Activated T-helper 2 cell treated with anti-CD3 and anti-CD28 coated beads, Interferon-gamma antibody, Interleukin-2, Interleukin-4, amounts not matched to agents 10 μg/mL and 5 μg/mL and 100 μg/mL, durations not matched to agents 14 hours and 24 hours and 36 hours (primary cell): ENCODE results near the gene ITGB3BP. TPM values are rescaled to one million over a fixed set of nuclear protein-coding genes. Genes with fewer than 3 reads are reported as not detected.
"Not testable (repeated sequence)": the region's sequence is repeated elsewhere in the genome, so short reads cannot be mapped to it uniquely, and the experiment has no call there.

Source experiments
- DNase-seq: peaks from one replicate; pipeline ENCODE4 v3.0.0; 2021; ENCODE audit warnings: low spot score
- H3K27ac Mint-ChIP-seq: one replicate; pipeline ENCODE4 v1.8.0; 2021; ENCODE audit warnings: mixed read lengths
- H3K27me3 Mint-ChIP-seq: one replicate; pipeline ENCODE4 v1.8.0; 2021; ENCODE audit warnings: low read depth, mixed read lengths
- H3K36me3 Mint-ChIP-seq: one replicate; pipeline ENCODE4 v1.8.0; 2021; ENCODE audit warnings: low read depth, mixed read lengths
- H3K4me1 Mint-ChIP-seq: one replicate; pipeline ENCODE4 v1.8.0; 2021; ENCODE audit warnings: low read depth, mixed read lengths
- H3K4me3 Mint-ChIP-seq: one replicate; pipeline ENCODE4 v1.8.0; 2021; ENCODE audit warnings: low read depth, mild to moderate bottlenecking, moderate library complexity, mixed read lengths
- H3K9me3 Mint-ChIP-seq: one replicate; pipeline ENCODE4 v1.8.0; 2021; ENCODE audit warnings: mixed read lengths
- intact Hi-C: fragments of 100-400 bp; cut with micrococcal nuclease; formaldehyde crosslinking; loops from one replicate; pipeline ENCODE4 v1.15.1; 2023
- total RNA-seq: library from RNA; stranded (reverse); gene quantifications from 2 replicates; pipeline ENCODE4 v1.2.3, GENCODE V29; 2022

Gene ITGB3BP, protein sequence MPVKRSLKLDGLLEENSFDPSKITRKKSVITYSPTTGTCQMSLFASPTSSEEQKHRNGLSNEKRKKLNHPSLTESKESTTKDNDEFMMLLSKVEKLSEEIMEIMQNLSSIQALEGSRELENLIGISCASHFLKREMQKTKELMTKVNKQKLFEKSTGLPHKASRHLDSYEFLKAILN
- 49.3 and 52.2 TPM in 2 replicates for total RNA-seq

GRCh38 chr1:63522891-63523728, at the start of gene ITGB3BP, which contains the start of gene EFCAB7:
ITGB3BP (minus strand) TSS chr1:63523225; CDS start chr1:63523133, 92 bp downstream.
EFCAB7 (plus strand) TSS chr1:63523525; CDS start chr1:63525573, 2,048 bp downstream.
- H3K27ac Mint-ChIP-seq, result peak within 1 kb of the TSS; percentile 98
- no peaks in the 10 kb centered on the region for H3K27me3 Mint-ChIP-seq
- intact Hi-C loops, result loop anchor here (1.0 to 10.0 kb wide), 3 partner anchors 71 to 1088 kb away; partner anchors contain the start of genes ALG6 and USP1
- H3K4me1 Mint-ChIP-seq, result peaks cover 36% of the 10 kb centered on the region
- H3K4me3 Mint-ChIP-seq, result peak within 1 kb of the TSS; percentile 97
- H3K36me3 Mint-ChIP-seq, result peaks cover 2% of the 10 kb centered on the region
- peak; percentile 82 for DNase-seq
- H3K9me3 Mint-ChIP-seq, result no peaks in the 10 kb centered on the region

DNA sequence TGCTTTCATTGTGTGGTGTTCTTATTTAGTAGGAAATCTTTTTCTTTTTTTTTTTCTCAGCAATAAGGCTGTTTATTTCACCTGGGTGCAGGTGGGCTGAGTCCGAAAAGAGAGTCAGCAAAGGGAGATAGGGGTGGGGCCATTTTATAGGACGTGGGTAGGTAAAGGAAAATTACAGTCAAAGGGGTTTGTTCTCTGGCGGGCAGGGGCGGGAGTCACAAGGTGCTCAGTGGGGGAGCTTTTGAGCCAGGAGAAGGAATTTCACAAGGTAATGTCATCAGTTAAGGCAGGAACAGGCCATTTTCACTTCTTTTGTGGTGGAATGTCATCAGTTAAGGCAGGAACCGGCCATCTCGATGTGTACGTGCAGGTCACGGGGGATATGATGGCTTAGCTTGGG, 49.7 kb upstream of the ITGB3BP start:
- H3K36me3 Mint-ChIP-seq, DNase-seq, H3K9me3 Mint-ChIP-seq: not testable (repeated sequence)

DNA sequence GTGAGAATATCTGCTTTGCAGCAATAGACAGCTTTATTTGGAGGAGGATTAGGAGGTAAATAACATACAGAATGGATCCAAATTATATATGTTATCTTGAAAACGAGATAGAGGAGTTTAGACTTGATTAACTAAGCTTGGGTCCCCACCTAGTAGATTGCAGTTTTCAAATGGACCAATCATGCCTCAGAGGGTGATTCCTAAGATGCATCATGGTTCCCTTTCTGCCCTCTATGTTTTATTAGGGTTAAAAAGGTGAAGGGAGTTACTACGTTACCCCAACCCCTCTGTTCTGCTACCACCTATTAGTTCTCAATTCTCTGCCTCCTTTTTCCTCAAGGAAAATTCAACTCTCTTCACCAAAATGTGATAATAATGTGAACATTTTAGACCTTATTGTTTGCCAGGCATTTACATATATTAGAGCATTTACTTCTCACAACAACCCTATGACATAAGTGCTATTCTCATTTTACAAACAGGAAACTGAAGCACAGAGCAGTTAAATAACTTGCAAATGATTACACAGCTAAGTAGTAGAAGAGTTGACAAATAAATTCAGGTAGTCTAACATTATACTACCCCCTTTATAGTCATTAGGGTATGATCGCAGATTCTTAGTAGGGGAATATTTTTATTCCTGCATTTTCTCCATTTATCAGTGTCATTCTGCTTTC, 46.8 kb upstream of the ITGB3BP start:
- intact Hi-C loops, result no loop called here
- H3K9me3 Mint-ChIP-seq, result no peaks in the 10 kb centered on the region

More for the DNA sequence above, 49.7 kb upstream of the ITGB3BP start:
- H3K4me3 Mint-ChIP-seq, H3K4me1 Mint-ChIP-seq, H3K27ac Mint-ChIP-seq, H3K27me3 Mint-ChIP-seq, intact Hi-C loops: not testable (repeated sequence)

DNA sequence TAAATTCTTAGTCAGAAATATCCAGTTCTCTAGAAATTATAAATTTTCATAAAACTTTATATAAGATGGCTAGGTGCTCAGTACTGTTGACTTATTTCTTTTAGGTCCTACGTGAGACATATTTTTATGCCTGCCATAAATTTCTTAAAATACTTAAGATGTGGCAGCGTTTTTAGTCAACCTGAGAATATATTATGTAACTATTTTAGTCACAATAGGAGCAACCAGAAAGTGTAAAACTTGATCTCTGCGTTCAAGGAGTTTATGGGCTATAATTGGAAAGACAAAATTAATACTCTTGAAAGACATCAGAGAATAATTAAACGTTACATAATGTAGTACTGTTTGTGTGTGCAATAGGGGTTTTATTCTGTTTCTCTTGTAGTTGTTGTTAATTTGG, 46.0 kb upstream of the ITGB3BP start:
- no peaks in the 10 kb centered on the region for H3K4me1 Mint-ChIP-seq
- no peaks in the 10 kb centered on the region for H3K9me3 Mint-ChIP-seq
- H3K27me3 Mint-ChIP-seq, result no peaks in the 10 kb centered on the region
- peaks cover 17% of the 10 kb centered on the region for H3K36me3 Mint-ChIP-seq
- H3K27ac Mint-ChIP-seq, result no peak overlapping the region
- intact Hi-C loops, result no loop called here
- no peak overlapping the region for H3K4me3 Mint-ChIP-seq
- no peak for DNase-seq

More for the DNA sequence above, 46.8 kb upstream of the ITGB3BP start:
- Mint-ChIP-seq H3K27me3 (no peaks in the 10 kb centered on the region), H3K4me3 (no peak overlapping the region), H3K4me1 (no peaks in the 10 kb centered on the region), H3K27ac (no peak overlapping the region), H3K36me3 (peaks cover 11% of the 10 kb centered on the region)
- no peak for DNase-seq

- H3K36me3 Mint-ChIP-seq, result peaks cover 17% of the 10 kb centered on the region
- DNase-seq, result no peak
Observed at GRCh38 chr1:63563745-63564144, 40.7 kb upstream of the ITGB3BP start.

DNA sequence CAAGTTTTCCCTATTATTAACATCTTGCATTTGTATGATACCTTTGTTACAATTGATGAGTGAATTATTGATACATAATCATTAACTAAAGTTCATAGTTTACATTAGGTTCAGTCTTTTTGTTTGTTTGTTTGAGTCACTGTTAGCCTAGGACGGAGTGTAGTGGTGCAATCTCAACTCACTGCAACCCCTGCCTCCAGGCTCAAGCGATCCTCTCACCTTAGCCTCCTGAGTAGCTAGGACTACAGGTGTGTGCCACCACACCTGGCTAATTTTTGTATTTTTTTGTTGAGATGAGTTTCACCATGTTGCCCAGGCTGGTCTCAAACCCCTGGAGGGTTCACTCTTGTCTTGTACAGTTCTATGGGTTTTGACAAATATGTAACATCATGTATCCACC, 36.3 kb upstream of the ITGB3BP start:
- H3K4me3 Mint-ChIP-seq, result no peak overlapping the region
- H3K4me1 Mint-ChIP-seq, result no peaks in the 10 kb centered on the region
- intact Hi-C loops, result no loop called here
- H3K36me3 Mint-ChIP-seq, result peaks cover 2% of the 10 kb centered on the region
- no peaks in the 10 kb centered on the region for H3K27me3 Mint-ChIP-seq
- no peak for DNase-seq
- no peaks in the 10 kb centered on the region for H3K9me3 Mint-ChIP-seq
- no peak overlapping the region for H3K27ac Mint-ChIP-seq

More at GRCh38 chr1:63563745-63564144, 40.7 kb upstream of the ITGB3BP start:
- intact Hi-C loops, result no loop called here
- Mint-ChIP-seq H3K4me3 (no peak overlapping the region), H3K4me1 (no peaks in the 10 kb centered on the region), H3K9me3 (no peaks in the 10 kb centered on the region), H3K27ac (no peak overlapping the region), H3K27me3 (no peaks in the 10 kb centered on the region)

DNA sequence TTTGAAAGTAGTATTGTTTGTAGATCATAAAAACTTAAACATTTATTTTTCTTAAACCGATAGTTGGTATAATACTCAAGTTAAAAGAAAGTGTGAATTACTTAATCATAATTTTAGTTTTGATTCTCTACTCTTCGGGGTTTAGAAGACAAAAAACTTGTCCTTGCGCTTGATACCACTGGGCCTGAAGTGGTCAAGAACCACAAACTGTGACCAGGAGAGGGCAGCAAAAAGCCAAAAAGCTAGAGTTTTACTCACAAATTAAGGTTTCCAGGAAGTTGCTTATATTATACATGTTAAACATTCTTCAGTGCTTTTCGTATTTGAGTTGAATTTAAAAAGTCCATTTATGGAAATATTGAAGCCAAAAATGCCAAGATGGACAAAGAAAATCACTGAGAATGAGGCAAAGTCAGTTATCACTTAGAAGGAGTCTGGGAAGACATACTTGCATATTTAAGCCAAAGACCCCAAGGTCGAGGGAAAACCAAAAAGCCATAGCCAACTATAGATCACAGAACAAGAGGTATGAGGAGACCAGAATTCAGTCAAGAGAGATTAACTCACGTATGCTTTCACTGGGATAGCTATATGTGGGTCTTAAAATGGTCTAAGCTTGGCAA, 34.5 kb upstream of the ITGB3BP start:
- intact Hi-C loops, result no loop called here
- Mint-ChIP-seq H3K4me1 (no peaks in the 10 kb centered on the region), H3K27me3 (no peaks in the 10 kb centered on the region), H3K27ac (no peak overlapping the region), H3K9me3 (no peaks in the 10 kb centered on the region), H3K36me3 (no peaks in the 10 kb centered on the region), H3K4me3 (no peak overlapping the region)
- no peak for DNase-seq

DNA sequence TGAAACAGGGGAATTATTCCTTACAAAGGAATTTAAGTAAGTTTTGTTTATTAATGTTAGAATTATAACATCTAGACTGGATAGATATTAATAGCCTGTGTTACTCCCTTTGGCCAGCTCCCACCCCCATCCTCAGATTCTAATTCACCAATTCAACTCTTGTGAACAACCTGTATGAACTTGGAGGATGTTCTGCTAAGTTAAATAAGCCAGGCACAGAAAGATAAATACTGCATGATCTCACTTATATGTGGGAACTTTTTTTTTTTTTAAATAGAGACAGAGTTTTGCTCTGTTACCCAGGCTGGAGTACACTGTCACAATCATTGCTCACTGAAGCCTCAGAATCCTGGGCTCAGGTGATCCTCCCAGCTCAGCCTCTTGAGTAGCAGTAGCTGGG, 32.5 kb upstream of the ITGB3BP start:
- Mint-ChIP-seq H3K27me3 (no peaks in the 10 kb centered on the region), H3K36me3 (no peaks in the 10 kb centered on the region), H3K27ac (no peak overlapping the region), H3K4me3 (no peak overlapping the region), H3K4me1 (no peaks in the 10 kb centered on the region), H3K9me3 (no peaks in the 10 kb centered on the region)
- DNase-seq, result no peak
- intact Hi-C loops, result no loop called here

DNA sequence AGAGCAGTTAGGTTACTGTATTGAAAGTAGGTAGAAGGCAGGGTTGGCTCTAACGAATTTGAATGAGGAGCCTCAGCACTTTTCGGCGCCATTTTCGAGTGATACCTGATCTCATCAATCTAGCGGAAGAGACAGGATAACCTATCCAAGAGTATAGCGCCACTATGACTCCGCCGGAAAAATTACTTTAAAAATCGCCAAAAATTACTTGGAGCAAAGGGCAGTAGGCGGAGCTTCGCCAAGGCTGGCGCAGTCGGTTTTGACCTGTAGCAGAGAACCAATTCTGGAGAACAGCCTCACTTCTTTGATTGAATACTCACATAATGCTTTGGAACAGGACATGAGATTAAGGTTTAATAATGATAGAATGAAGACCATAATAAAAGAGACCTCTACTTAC, 25.9 kb upstream of the ITGB3BP start:
- no peak overlapping the region for H3K4me3 Mint-ChIP-seq
- peaks cover 5% of the 10 kb centered on the region for H3K36me3 Mint-ChIP-seq
- H3K4me1 Mint-ChIP-seq, result peaks cover 4% of the 10 kb centered on the region
- H3K27ac Mint-ChIP-seq, result no peak overlapping the region
- intact Hi-C loops, result no loop called here
- no peak for DNase-seq
- H3K9me3 Mint-ChIP-seq, result no peaks in the 10 kb centered on the region
- no peaks in the 10 kb centered on the region for H3K27me3 Mint-ChIP-seq

GRCh38 chr1:63548303-63548702, 25.3 kb upstream of the ITGB3BP start:
- intact Hi-C loops, result no loop called here
- no peaks in the 10 kb centered on the region for H3K9me3 Mint-ChIP-seq
- H3K4me3 Mint-ChIP-seq, result no peak overlapping the region
- H3K27ac Mint-ChIP-seq, result no peak overlapping the region
- H3K4me1 Mint-ChIP-seq, result peaks cover 4% of the 10 kb centered on the region
- peaks cover 5% of the 10 kb centered on the region for H3K36me3 Mint-ChIP-seq
- DNase-seq, result no peak
- no peaks in the 10 kb centered on the region for H3K27me3 Mint-ChIP-seq

- H3K9me3 Mint-ChIP-seq, result no peaks in the 10 kb centered on the region
- intact Hi-C loops, result no loop called here
- peaks cover 5% of the 10 kb centered on the region for H3K36me3 Mint-ChIP-seq
- H3K4me3 Mint-ChIP-seq, result no peak overlapping the region
- H3K27me3 Mint-ChIP-seq, result no peaks in the 10 kb centered on the region
- no peak overlapping the region for H3K27ac Mint-ChIP-seq
- DNase-seq, result no peak
- H3K4me1 Mint-ChIP-seq, result peaks cover 4% of the 10 kb centered on the region
Observed at GRCh38 chr1:63547621-63548294, 24.7 kb upstream of the ITGB3BP start.

DNA sequence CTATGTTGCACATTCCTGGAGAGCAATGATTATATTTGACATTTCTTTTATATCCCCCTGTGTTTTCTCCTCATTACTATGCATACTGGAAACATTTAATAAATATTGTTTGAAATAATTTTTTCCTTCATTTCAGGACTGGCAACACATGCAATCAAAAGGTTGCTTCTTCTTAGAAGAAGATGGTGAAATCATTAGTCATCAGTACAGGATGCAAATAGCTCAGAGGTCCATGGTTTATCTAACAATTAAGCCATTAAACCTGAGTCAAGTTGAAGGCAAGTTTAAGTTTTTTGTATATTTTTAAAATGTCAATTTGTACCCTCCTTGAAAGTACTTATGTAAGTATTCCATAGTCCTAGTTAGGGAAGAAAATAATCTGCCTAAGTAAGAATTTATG, 22.8 kb upstream of the ITGB3BP start:
- H3K9me3 Mint-ChIP-seq, result no peaks in the 10 kb centered on the region

More for the DNA sequence above, 22.8 kb upstream of the ITGB3BP start:
- DNase-seq, result no peak
- no peak overlapping the region for H3K27ac Mint-ChIP-seq
- peaks cover 4% of the 10 kb centered on the region for H3K4me1 Mint-ChIP-seq
- intact Hi-C loops, result no loop called here
- H3K36me3 Mint-ChIP-seq, result peaks cover 5% of the 10 kb centered on the region
- no peak overlapping the region for H3K4me3 Mint-ChIP-seq
- no peaks in the 10 kb centered on the region for H3K27me3 Mint-ChIP-seq
